GM18870 (cell line): Measurements from ENCODE around the gene BATF3.
A peak's percentile ranks its signal among the peaks of the same experiment; 100 is the strongest.

Source experiments
- ATAC-seq: cut with Tn5 transposase; IDR thresholded peaks from one replicate; pipeline ENCODE4 v1.9.1; 2021; ENCODE audit warnings: moderate library complexity; ENCODE audit not compliant: unreplicated experiment

The BATF3 gene

GRCh38 chr1:212685429-212685828 lies 14.2 kb downstream of the BATF3 start:
- ATAC-seq = no peak

- no peak for ATAC-seq
Measured at GRCh38 chr1:212684521-212685090, 15.0 kb downstream of the BATF3 start.

GRCh38 chr1:212684076-212684475 lies 15.6 kb downstream of the BATF3 start:
- ATAC-seq = no peak

DNA sequence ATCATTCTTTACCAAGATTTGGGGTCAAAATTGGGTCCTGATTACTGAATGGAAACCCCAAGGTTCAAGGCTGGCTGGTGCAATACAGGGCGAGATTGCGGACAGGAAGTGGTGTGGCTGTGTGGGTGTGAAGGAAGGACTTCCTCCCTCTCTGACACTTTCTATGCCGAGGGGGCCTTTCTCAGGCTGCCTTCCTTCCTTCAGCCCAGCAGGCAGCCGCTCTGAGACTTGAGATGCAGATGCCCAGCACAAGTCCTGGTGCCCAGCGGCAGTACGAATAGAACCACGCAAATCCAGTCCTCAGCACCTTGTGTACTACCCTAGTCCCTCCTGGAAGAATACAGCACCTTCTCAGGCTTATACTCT lies 16.3 kb downstream of the BATF3 start:
- ATAC-seq = peak; percentile 62

- ATAC-seq = no peak
Measured at GRCh38 chr1:212680680-212681389, 18.8 kb downstream of the BATF3 start.

DNA sequence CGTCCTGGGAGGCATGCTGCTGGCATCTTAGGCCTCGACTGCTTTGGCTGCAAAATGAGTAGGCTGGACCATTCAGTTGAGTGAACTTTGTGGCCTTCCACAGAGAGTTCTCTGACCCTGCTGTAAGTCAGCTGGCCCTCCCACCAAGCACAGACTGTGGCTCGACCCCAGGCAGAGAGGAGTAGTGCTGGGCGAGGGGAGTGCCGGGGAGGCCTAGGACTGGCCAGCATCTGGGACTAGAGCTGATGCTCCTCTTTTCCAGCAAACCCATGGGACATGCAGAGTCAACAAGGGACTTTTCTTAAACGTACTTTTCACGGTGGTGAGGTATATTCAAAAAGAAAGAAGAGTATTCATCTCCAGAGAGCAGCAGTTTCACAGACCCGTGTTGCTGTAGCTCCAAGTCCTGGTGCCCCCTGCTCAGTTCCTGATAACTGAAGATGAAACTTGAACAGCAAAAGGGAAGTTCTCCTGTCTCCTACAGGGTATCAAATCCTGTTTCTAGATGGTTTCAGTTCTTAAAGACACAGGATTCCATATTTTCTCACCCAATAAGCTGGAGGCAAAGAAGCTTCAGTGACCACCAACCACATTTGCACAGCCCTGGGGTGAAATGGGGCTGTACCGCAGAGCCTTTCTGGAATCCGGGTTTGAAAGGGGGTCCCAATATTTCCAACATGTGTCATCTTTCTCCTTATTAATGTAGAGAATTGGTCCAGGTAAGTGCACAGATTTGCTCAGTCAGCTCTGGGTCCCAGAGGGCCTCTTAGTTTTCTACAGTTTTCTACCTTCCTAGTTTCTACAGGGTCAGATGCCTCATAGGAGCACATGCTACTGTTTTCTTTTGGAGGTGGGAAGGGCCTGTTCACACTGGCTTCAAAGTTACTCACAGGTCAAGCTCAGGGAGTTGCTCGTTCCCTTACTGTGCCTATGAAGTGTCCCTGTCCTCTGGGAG lies 20.9 kb downstream of the BATF3 start:
- peak; percentile 71 for ATAC-seq

GRCh38 chr1:212677573-212677972 lies 22.1 kb downstream of the BATF3 start:
- no peak for ATAC-seq

GRCh38 chr1:212677136-212677535 lies 22.5 kb downstream of the BATF3 start:
- ATAC-seq = no peak

DNA sequence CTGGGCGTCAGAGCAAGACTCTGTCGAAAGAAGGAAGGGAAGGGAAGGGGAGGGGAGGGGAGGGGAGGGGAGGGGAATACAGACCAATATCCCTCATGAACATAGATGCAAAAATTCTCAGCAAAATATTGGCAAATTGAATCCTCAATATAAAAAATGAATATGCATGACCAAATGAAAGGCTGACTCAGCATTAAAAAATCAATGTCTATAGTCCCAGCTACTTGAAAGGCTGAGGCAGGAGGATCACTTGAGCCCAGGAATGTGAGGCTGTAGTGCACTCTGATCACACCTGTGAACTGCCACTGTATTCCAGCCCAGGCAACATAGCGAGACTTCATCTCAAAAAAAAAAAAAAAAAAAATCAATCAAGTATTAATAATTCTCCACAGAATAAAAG lies 24.0 kb downstream of the BATF3 start:
- ATAC-seq = no peak

- ATAC-seq = no peak
Measured at GRCh38 chr1:212674872-212675271, 24.8 kb downstream of the BATF3 start.

- peak; percentile 51 for ATAC-seq
Measured at GRCh38 chr1:212671342-212672031, 28.2 kb downstream of the BATF3 start.

DNA sequence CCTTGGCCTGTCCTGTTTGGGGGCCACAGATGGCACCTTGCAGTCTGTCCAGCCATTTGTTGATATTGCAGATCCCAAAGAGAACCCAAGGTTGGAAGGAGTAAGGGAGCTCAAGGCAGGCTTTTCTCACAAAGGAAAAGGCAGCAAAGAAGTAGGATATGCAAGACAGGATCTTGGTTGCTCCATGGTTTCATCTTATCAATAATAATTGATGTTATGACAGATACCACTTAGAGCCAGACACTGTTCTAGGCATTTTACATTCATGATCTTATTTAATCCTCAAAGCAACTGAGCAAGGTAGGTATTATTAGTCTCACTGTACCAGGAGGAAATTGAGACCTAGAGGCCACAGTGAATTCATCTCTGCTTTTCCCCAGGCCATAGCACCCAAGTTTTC lies 28.8 kb downstream of the BATF3 start:
- no peak for ATAC-seq

GRCh38 chr1:212670301-212670700 lies 29.3 kb downstream of the BATF3 start:
- no peak for ATAC-seq

DNA sequence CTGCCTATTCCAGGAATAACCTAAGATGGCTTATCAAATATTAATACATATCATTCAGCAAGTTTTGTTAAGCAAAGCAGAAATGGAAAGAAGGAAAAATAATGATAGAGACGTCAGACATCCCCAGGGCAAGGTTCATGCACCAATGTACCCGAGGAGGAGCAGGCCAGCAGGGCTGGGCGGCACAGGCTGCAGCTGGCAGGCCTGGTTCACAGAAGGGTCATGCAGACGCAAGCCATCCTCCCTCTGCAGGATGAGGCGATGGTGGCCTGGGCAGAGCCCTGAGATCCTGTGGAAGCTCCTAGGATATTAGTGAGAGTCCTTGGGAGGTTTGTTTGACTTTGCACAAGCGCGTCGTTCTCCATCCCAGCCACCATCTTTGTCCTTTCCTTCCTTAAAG lies 30.0 kb downstream of the BATF3 start:
- ATAC-seq = no peak

- ATAC-seq = no peak
Measured at GRCh38 chr1:212669102-212669501, 30.5 kb downstream of the BATF3 start.

DNA sequence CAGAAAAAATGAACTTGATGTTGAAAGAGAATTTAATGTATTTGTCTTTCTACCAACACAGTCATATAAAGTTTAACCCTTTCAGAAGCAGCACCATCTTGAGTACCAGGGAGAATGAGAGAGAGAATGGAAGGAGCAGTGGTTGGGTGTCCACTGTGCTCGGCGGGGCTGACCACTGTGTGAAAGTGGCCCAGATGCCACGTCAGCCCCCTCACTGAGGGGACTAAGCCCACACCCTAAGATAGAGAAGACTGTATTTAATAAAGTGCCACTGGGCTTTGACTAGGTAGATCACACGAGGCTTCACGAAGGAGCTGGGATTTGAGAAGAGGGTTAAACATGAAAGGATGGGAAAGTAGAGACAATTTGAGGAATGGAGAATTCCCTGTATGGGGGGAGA lies 31.2 kb downstream of the BATF3 start:
- ATAC-seq = no peak

GRCh38 chr1:212667223-212668139 lies 32.2 kb downstream of the BATF3 start:
- ATAC-seq = no peak

DNA sequence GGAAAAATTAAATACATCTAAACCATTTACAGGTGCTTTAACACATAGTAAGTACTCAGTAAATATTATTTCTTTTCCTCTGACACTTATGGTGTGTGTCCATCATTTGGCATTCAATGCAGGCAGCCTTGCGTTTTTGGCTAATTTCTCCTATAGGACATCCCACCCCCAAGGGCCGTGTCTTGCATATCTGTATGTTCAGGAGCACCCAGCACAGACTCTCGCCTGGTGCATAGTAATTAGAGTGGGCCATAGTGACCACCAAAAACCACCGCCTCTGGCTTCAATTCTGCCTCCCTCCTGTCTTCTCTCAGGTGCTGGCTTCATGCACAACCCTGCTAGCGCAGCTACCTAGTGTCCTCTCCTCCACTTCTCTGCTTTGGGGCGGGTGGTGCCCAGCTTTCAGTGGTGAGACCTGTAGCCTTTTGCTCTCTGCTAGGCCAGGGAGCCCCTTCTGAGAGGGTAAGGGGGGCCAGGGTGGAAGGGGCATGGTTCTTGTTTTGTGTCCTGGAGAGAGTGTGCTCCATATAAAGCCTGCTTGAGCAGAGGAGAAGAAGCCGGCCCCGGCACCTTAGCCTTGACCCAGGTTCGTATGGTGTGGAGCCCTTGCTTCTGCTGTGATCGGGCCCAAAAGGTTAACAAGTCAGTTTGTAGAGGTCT lies 33.4 kb downstream of the BATF3 start:
- ATAC-seq = no peak

GRCh38 chr1:212665241-212666115 lies 34.2 kb downstream of the BATF3 start:
- ATAC-seq = peak; percentile 76
